Measurements from ENCODE around the gene MAP7D3. TPM values are rescaled to one million over a fixed set of nuclear protein-coding genes. Genes with fewer than 3 reads are reported as not detected.
A peak's percentile ranks its signal among the peaks of the same experiment; 100 is the strongest.

Gene MAP7D3
- total and polyA plus RNA-seq, 2 of the 8 experiments (the other 6 are each of a cell fraction or from before 2014, with no cell fraction given): 4.8 to 19.6 TPM

DNA sequence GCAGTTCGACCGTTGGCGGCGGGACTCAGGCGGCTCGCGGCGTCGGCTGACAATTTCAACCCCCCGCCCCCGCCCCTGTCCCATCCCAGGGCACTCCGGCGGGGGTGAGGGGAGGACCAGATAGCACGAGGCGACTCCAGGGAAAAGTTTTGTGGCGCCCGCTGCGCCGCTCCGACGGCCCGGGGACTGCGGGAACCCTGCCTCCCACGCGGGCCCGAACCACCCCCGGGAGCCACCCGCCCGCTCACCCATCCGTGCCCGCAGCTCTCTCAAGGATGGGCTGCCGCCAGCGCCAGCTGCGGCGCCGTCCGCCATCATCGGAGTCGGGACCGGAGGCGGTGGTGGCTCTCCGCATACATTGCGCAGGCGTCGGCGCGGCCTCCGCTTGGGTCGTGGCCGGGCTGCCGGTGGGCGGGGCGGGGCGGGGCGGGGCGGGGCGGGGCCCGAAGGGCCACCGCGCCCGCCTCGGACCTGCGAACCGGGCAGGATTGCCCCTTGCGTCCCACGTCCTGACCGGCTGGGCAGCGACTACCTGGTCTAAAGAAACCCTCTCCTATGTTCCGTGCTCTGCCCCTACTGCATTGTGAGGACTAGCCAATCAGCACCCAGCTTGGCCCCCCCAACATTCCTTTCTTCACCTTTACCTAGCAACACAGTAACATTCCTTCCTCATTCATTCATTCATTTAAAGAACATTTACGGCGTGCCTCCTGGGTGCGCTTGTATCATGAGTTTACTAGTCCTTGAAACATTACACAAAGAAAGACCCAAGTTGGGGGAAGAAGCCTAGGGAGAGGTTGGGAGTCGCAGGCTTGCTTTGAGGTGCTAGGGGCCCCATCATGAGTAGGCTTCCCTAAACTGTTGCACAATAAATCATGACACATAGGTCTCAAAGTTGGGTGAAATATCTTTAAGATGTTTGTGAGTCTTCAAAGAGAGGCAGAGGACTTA lies at the start of gene MAP7D3 (continued):
- TF ChIP-seq RBBP5 (IDR thresholded peaks at IDR 0.05; ENCODE audit: borderline replicate concordance, low read depth, low read length) (0 out of 2 replicates have a peak, but pooled peaks have one; percentile 11), TAF1 (IDR thresholded peaks at IDR 0.05; ENCODE audit: low read depth, low read length) (peak; percentile 82), RFX5 (IDR thresholded peaks at IDR 0.05; ENCODE audit: borderline replicate concordance, low read depth, low read length) (peak; percentile 87), FOSL1 (IDR thresholded peaks at IDR 0.05; ENCODE audit: insufficient read depth, low read depth, low read length) (no peak), YY1 (IDR thresholded peaks at IDR 0.05; ENCODE audit: low read depth, low read length) (peak; percentile 73; the same call in 1 of the 2 replicates), POLR2A (IDR thresholded peaks at IDR 0.05; ENCODE audit: control extremely low read depth in 1 of 2, low read depth in 2 of 2, low read length in 2 of 2) (peak in 1 of 2 experiments; percentile 80; a peak in 2 of 3 replicates), EP300 (IDR thresholded peaks at IDR 0.05; ENCODE audit: borderline replicate concordance in 1 of 2, low read depth in 2 of 2, low read length in 2 of 2) (no peak), TBP (IDR thresholded peaks at IDR 0.05; ENCODE audit: low read depth, low read length) (peak; percentile 37; the same call in 1 of the 2 replicates), ASH2L (IDR thresholded peaks at IDR 0.05; ENCODE audit: low read length) (peak; percentile 60), SIRT6 (IDR thresholded peaks at IDR 0.05; ENCODE audit: low read length) (no peak), HDAC2 (IDR thresholded peaks at IDR 0.05; ENCODE audit: borderline replicate concordance in 1 of 2, low read depth in 2 of 2, low read length in 2 of 2) (no peak), PHF8 (conservative IDR thresholded peaks at IDR 0.05; ENCODE audit: low read depth, low read length) (peak; percentile 76), POU5F1 (IDR thresholded peaks at IDR 0.05; ENCODE audit: low read depth, low read length) (no peak), TEAD4 (IDR thresholded peaks at IDR 0.05; ENCODE audit: low read depth, low read length) (peak; percentile 59; the same call in 1 of the 2 replicates), POLR2AphosphoS5 (IDR thresholded peaks at IDR 0.05; ENCODE audit: low read depth, low read length) (peak; percentile 75; the same call in 1 of the 2 replicates), CBX8 (IDR thresholded peaks at IDR 0.05; ENCODE audit: borderline replicate concordance, low read depth, low read length) (no peak), GABPA (IDR thresholded peaks at IDR 0.05; ENCODE audit: borderline replicate concordance, insufficient read depth, low read length) (no peak), MAX (IDR thresholded peaks at IDR 0.05) (peak; percentile 52; the same call in 1 of the 2 replicates)
